Neural crest cell (in vitro differentiated cells): ENCODE data around the gene PTPRR. TPM values are rescaled to one million over a fixed set of nuclear protein-coding genes. Genes with fewer than 3 reads are reported as not detected.

Experiments
- DNase-seq: peaks from one replicate; pipeline ENCODE4 v3.0.0; 2021; ENCODE audit warnings: low read depth, mixed read lengths, low spot score
- H3K27ac Mint-ChIP-seq: one replicate; pipeline ENCODE4 v1.8.0; 2021; ENCODE audit warnings: mild to moderate bottlenecking, mixed read lengths; ENCODE audit not compliant: unreplicated experiment
- H3K27me3 Mint-ChIP-seq: 2 replicates; pipeline ENCODE4 v1.8.0; 2021; ENCODE audit warnings: low read depth, mild to moderate bottlenecking, mixed read lengths
- H3K36me3 Mint-ChIP-seq: 2 replicates; pipeline ENCODE4 v1.8.0; 2021; ENCODE audit warnings: low read depth, mild to moderate bottlenecking, mixed read lengths
- H3K4me1 Mint-ChIP-seq: 2 replicates; pipeline ENCODE4 v1.8.0; 2021; ENCODE audit warnings: mixed read lengths
- H3K4me3 Mint-ChIP-seq: one replicate; pipeline ENCODE4 v1.8.0; 2021; ENCODE audit warnings: mild to moderate bottlenecking, mixed read lengths
- H3K9me3 Mint-ChIP-seq: 2 replicates; pipeline ENCODE4 v1.8.0; 2021; ENCODE audit warnings: mixed read lengths
- total RNA-seq: library from RNA; stranded (reverse); gene quantifications from 2 replicates; pipeline ENCODE4 v1.2.1, GENCODE V29; 2021
- TF ChIP-seq, protein P1 (sequence below): fragments of 200-600 bp; sonication (generic); conservative IDR thresholded peaks from 2 replicates; pipeline ENCODE4 v1.5.0; 2021; ENCODE audit warnings: antibody characterized with exemption, mild to moderate bottlenecking

PTPRR gene
- total RNA-seq, 1 donor from 2014 or later: 0.61 TPM

DNA sequence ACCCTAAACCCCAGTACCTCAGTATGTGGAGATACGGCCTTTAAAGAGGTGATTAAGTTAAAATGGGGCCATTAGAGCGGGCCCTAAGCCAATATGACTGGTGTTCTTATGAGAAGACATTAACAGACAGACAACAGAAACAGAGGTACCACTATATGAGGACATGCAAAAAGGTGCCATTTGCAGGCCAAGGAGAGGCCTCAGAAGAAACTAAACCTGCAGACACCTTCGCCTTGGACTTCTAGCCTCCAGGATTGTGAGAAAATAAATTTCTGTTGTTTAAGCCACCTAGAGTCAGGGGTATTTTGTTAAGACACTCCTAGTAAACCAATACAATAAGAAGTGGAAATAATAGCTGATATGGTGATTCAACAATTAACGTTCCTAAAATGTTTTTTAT, 315.9 kb downstream of the PTPRR start:
- H3K4me3 Mint-ChIP-seq: no peak overlapping the region
- H3K27ac Mint-ChIP-seq: no peak overlapping the region
- DNase-seq: no peak
- peaks cover 6% of the 10 kb centered on the region for H3K4me1 Mint-ChIP-seq
- TF ChIP-seq, protein P1, sequence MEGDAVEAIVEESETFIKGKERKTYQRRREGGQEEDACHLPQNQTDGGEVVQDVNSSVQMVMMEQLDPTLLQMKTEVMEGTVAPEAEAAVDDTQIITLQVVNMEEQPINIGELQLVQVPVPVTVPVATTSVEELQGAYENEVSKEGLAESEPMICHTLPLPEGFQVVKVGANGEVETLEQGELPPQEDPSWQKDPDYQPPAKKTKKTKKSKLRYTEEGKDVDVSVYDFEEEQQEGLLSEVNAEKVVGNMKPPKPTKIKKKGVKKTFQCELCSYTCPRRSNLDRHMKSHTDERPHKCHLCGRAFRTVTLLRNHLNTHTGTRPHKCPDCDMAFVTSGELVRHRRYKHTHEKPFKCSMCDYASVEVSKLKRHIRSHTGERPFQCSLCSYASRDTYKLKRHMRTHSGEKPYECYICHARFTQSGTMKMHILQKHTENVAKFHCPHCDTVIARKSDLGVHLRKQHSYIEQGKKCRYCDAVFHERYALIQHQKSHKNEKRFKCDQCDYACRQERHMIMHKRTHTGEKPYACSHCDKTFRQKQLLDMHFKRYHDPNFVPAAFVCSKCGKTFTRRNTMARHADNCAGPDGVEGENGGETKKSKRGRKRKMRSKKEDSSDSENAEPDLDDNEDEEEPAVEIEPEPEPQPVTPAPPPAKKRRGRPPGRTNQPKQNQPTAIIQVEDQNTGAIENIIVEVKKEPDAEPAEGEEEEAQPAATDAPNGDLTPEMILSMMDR: no peak
- no peaks in the 10 kb centered on the region for H3K9me3 Mint-ChIP-seq
- no peaks in the 10 kb centered on the region for H3K36me3 Mint-ChIP-seq
- H3K27me3 Mint-ChIP-seq: peaks cover 16% of the 10 kb centered on the region

DNA sequence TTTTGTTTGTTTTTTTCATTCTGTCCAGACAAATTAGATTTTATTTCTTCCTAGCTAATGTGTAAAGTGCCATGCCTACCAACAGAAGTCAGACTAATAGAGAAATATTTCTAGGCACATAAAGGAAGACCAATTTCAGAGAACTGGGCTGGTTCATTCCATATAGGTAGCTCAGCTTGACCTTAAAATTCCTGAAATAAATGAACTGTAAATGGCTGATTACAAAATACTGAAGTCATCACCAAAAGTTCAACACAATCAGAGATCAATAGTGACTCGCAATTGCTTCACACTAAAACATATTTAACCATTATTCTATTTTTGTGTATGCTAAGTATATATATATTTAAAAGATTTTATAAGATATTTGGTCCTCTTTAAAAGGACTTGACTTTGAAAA, 317.5 kb downstream of the PTPRR start:
- Mint-ChIP-seq H3K4me3 (no peak overlapping the region), H3K4me1 (peaks cover 7% of the 10 kb centered on the region), H3K27ac (no peak overlapping the region), H3K27me3 (peaks cover under 1% of the 10 kb centered on the region), H3K36me3 (no peaks in the 10 kb centered on the region), H3K9me3 (no peaks in the 10 kb centered on the region)
- TF ChIP-seq, protein P1: no peak
- no peak for DNase-seq

GRCh38 chr12:70598467-70599193, 321.9 kb downstream of the PTPRR start:
- Mint-ChIP-seq H3K27ac (no peak overlapping the region), H3K4me1 (peaks cover 7% of the 10 kb centered on the region), H3K27me3 (no peaks in the 10 kb centered on the region), H3K9me3 (peaks cover 5% of the 10 kb centered on the region), H3K4me3 (no peak overlapping the region), H3K36me3 (no peaks in the 10 kb centered on the region)
- TF ChIP-seq, protein P1: no peak
- DNase-seq: no peak

GRCh38 chr12:70592664-70593063, 327.9 kb downstream of the PTPRR start:
- TF ChIP-seq, protein P1: no peak
- DNase-seq: no peak
- no peak overlapping the region for H3K27ac Mint-ChIP-seq
- H3K4me1 Mint-ChIP-seq: no peaks in the 10 kb centered on the region
- H3K9me3 Mint-ChIP-seq: peaks cover 5% of the 10 kb centered on the region
- H3K27me3 Mint-ChIP-seq: no peaks in the 10 kb centered on the region
- H3K36me3 Mint-ChIP-seq: no peaks in the 10 kb centered on the region
- H3K4me3 Mint-ChIP-seq: no peak overlapping the region

DNA sequence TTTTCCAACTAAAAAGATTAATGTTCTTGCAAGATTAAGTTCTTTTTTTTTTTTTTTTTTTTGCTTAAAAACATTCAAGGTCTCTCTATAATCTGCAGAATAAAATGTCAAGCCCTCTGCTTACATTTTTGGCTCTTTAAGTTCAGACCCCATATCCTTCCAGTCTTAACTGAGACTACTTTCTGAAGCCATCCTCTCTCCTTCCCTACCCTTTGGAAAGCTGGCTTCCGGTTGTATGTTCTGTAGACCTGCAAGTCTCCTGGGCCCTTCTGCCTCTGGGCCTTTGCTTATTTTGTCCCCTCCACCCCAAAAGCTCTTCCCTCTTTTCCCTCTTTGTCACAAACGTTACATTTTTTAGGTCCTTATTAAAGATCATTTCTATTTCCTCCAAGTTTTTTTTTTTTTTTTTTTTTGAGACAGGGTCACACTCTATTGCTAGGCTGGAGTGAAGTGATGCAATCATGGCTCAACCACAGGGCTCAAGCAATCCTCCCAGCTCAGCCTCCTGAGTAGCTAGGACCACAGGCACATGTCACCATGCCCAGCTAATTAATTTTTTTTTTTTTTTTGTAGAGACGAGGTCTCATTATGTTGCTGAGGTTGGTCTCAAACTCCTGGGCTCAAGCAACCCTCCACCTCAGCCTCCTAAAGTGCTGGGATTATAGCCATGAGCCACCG, 329.9 kb downstream of the PTPRR start:
- no peaks in the 10 kb centered on the region for H3K4me1 Mint-ChIP-seq

More for the DNA sequence above, 329.9 kb downstream of the PTPRR start:
- Mint-ChIP-seq H3K4me3 (no peak overlapping the region), H3K9me3 (peaks cover 5% of the 10 kb centered on the region), H3K27ac (no peak overlapping the region), H3K36me3 (no peaks in the 10 kb centered on the region), H3K27me3 (no peaks in the 10 kb centered on the region)
- DNase-seq: no peak
- TF ChIP-seq, protein P1: no peak
